NCI-H226 (cell line): ENCODE data around the gene EFCAB6.

Experiments used
- DNase-seq: peaks from one replicate; pipeline ENCODE4 v3.0.0-alpha.2; 2015

EFCAB6 gene

GRCh38 chr22:43845981-43846380, 33.9 kb upstream of the EFCAB6 start:
- no peak for DNase-seq

- no peak for DNase-seq
Measured at GRCh38 chr22:43844560-43845545, 32.7 kb upstream of the EFCAB6 start.

- DNase-seq, result no peak
Measured at GRCh38 chr22:43843783-43844530, 31.9 kb upstream of the EFCAB6 start.

- DNase-seq, result no peak
Measured at GRCh38 chr22:43841742-43842141, 29.6 kb upstream of the EFCAB6 start.

GRCh38 chr22:43840851-43841250, 28.7 kb upstream of the EFCAB6 start:
- no peak for DNase-seq

GRCh38 chr22:43840431-43840830, 28.3 kb upstream of the EFCAB6 start:
- no peak for DNase-seq

GRCh38 chr22:43839781-43840180, 27.7 kb upstream of the EFCAB6 start:
- DNase-seq, result no peak

- DNase-seq, result no peak
Measured at GRCh38 chr22:43838571-43839307, 26.6 kb upstream of the EFCAB6 start.

- no peak for DNase-seq
Measured at GRCh38 chr22:43838161-43838560, 26.1 kb upstream of the EFCAB6 start.

- DNase-seq, result no peak
Measured at GRCh38 chr22:43837666-43838065, 25.6 kb upstream of the EFCAB6 start.

- no peak for DNase-seq
Measured at GRCh38 chr22:43835736-43836135, 23.6 kb upstream of the EFCAB6 start.

- no peak for DNase-seq
Measured at GRCh38 chr22:43835166-43835565, 23.1 kb upstream of the EFCAB6 start.

- DNase-seq, result no peak
Measured at GRCh38 chr22:43833286-43834240, 21.5 kb upstream of the EFCAB6 start.

- no peak for DNase-seq
Measured at GRCh38 chr22:43832393-43833265, 20.5 kb upstream of the EFCAB6 start.

- DNase-seq, result no peak
Measured at GRCh38 chr22:43831561-43832392, 19.7 kb upstream of the EFCAB6 start.

GRCh38 chr22:43830931-43831560, 18.9 kb upstream of the EFCAB6 start:
- DNase-seq, result no peak

- DNase-seq, result no peak
Measured at GRCh38 chr22:43829904-43830851, 18.1 kb upstream of the EFCAB6 start.
